Islet precursor cell (in vitro differentiated cells): ENCODE data around the gene CARD19.

Experiments used
- DNase-seq: peaks from one replicate; pipeline ENCODE4 v3.0.0-alpha.2; 2018

Gene CARD19

GRCh38 chr9:93121316-93122241 is 25.6 kb downstream of the CARD19 start:
- peak; percentile 62 for DNase-seq

GRCh38 chr9:93122721-93123221 is 26.8 kb downstream of the CARD19 start:
- DNase-seq: peak; percentile 37

- peak; percentile 46 for DNase-seq
Observed at GRCh38 chr9:93123561-93124283, 27.7 kb downstream of the CARD19 start.

- DNase-seq: peak; percentile 38
Observed at GRCh38 chr9:93124793-93125192, 28.8 kb downstream of the CARD19 start.

- no peak for DNase-seq
Observed at GRCh38 chr9:93125331-93125894, 29.4 kb downstream of the CARD19 start.

GRCh38 chr9:93126151-93126781 is 30.2 kb downstream of the CARD19 start:
- peak; percentile 40 for DNase-seq

GRCh38 chr9:93126825-93127368 is 30.9 kb downstream of the CARD19 start:
- DNase-seq: peak; percentile 75

- DNase-seq: peak; percentile 56
Observed at GRCh38 chr9:93127395-93127911, 31.4 kb downstream of the CARD19 start.

- peak; percentile 47 for DNase-seq
Observed at GRCh38 chr9:93128011-93128714, 32.1 kb downstream of the CARD19 start.

GRCh38 chr9:93128715-93129224 is 32.8 kb downstream of the CARD19 start:
- DNase-seq: peak; percentile 15

GRCh38 chr9:93129286-93129685 is 33.3 kb downstream of the CARD19 start:
- DNase-seq: no peak

- DNase-seq: no peak
Observed at GRCh38 chr9:93129691-93130500, 33.9 kb downstream of the CARD19 start.

GRCh38 chr9:93130861-93131481 is 35.0 kb downstream of the CARD19 start:
- DNase-seq: no peak

- DNase-seq: no peak
Observed at GRCh38 chr9:93131599-93132286, 35.7 kb downstream of the CARD19 start.

- DNase-seq: no peak
Observed at GRCh38 chr9:93132287-93132927, 36.4 kb downstream of the CARD19 start.

- DNase-seq: peak; percentile 73
Observed at GRCh38 chr9:93132946-93133680, 37.1 kb downstream of the CARD19 start.

- DNase-seq: peak; percentile 83
Observed at GRCh38 chr9:93133681-93134014, 37.6 kb downstream of the CARD19 start.
